ENCODE measurements around the gene VAV1.
A peak's percentile ranks its signal among the peaks of the same experiment; 100 is the strongest.
"Not testable (repeated sequence)": the region's sequence is repeated elsewhere in the genome, so short reads cannot be mapped to it uniquely, and the experiment has no call there.

VAV1 gene

GRCh38 chr19:6853868-6854267, 81.4 kb downstream of the VAV1 start:
- no peak for DNase-seq

GRCh38 chr19:6854758-6855157, 82.2 kb downstream of the VAV1 start:
- DNase-seq, result no peak

GRCh38 chr19:6856749-6857372, 84.4 kb downstream of the VAV1 start:
- no peak for DNase-seq

- DNase-seq, result no peak
These were observed 89.3 kb downstream of the VAV1 start for GRCh38 chr19:6861683-6862286.

GRCh38 chr19:6862673-6863078, 90.2 kb downstream of the VAV1 start:
- DNase-seq, result peak; percentile 94

- DNase-seq, result no peak
These were observed 91.9 kb downstream of the VAV1 start for GRCh38 chr19:6864325-6864940.

- no peak for DNase-seq
These were observed 93.3 kb downstream of the VAV1 start for GRCh38 chr19:6865849-6866248.

- no peak for DNase-seq
These were observed 94.2 kb downstream of the VAV1 start for GRCh38 chr19:6866741-6867151.

- no peak for DNase-seq
These were observed 95.8 kb downstream of the VAV1 start for GRCh38 chr19:6868351-6868750.

- not testable (repeated sequence) for DNase-seq
These were observed 96.8 kb downstream of the VAV1 start for GRCh38 chr19:6869151-6869882.

GRCh38 chr19:6873708-6874431, 101.4 kb downstream of the VAV1 start:
- DNase-seq, result no peak

- no peak for DNase-seq
These were observed 102.7 kb downstream of the VAV1 start for GRCh38 chr19:6875218-6875617.

GRCh38 chr19:6876748-6877147, 104.2 kb downstream of the VAV1 start:
- DNase-seq, result no peak

- DNase-seq, result no peak
These were observed 105.3 kb downstream of the VAV1 start for GRCh38 chr19:6877766-6878165.

- no peak for DNase-seq
These were observed 113.9 kb downstream of the VAV1 start for GRCh38 chr19:6886277-6886897.

GRCh38 chr19:6887316-6887715, 114.8 kb downstream of the VAV1 start, which contains the start of gene ADGRE1:
Gene ADGRE1, plus strand, starts transcription at chr19:6887579. Its CDS starts 30 bp downstream, at chr19:6887609.
- DNase-seq, result no peak

GRCh38 chr19:6888967-6889366, 116.5 kb downstream of the VAV1 start:
- no peak for DNase-seq

- peak; percentile 31 for DNase-seq
These were observed 117.9 kb downstream of the VAV1 start for GRCh38 chr19:6890401-6890913.

- DNase-seq, result peak; percentile 42
These were observed 118.4 kb downstream of the VAV1 start for GRCh38 chr19:6890938-6891337.

GRCh38 chr19:6891761-6892385, 119.4 kb downstream of the VAV1 start:
- DNase-seq, result peak; percentile 28

GRCh38 chr19:6894313-6894712, 121.8 kb downstream of the VAV1 start:
- DNase-seq, result no peak

- no peak for DNase-seq
These were observed 130.9 kb downstream of the VAV1 start for GRCh38 chr19:6903446-6903845.

Data from CD4-positive, alpha-beta T cell treated with Interleukin-12 subunit alpha and Interleukin-12 subunit beta, for 1 hour (primary cell).